Mucosa of descending colon (tissue), 3 donors: Measurements from ENCODE around the gene STX17. TPM values are rescaled to one million over a fixed set of nuclear protein-coding genes. Genes with fewer than 3 reads are reported as not detected.

Experiments used
- ATAC-seq: fragments of 200-7000 bp; cut with Tn5 transposase; one replicate; pipeline ENCODE4 v1.9.1; 2020; ENCODE audit warnings: mild to moderate bottlenecking, moderate library complexity
- DNase-seq, 3 donors: peaks; one replicate each; pipeline ENCODE4 v3.0.0-alpha.2; 2020
- H3K36me3 ChIP-seq: fragments of 200-600 bp; one replicate; pipeline ENCODE4 v1.8.0; 2021; ENCODE audit warnings: low read depth, mild to moderate bottlenecking
- H3K4me1 ChIP-seq: fragments of 200-600 bp; one replicate; pipeline ENCODE4 v1.8.0; 2021; ENCODE audit warnings: low read depth, mild to moderate bottlenecking
- H3K4me3 ChIP-seq: fragments of 200-600 bp; one replicate; pipeline ENCODE4 v1.8.0; 2021; ENCODE audit warnings: mild to moderate bottlenecking
- H3K9me3 ChIP-seq: fragments of 200-600 bp; one replicate; pipeline ENCODE4 v1.8.0; 2021; ENCODE audit warnings: mild to moderate bottlenecking
- CTCF ChIP-seq: fragments of 200-600 bp; IDR thresholded peaks from one replicate; pipeline ENCODE4 v1.8.0; 2022; ENCODE audit warnings: antibody characterized with exemption, mild to moderate bottlenecking
- intact Hi-C, 2 donors: fragments of 100-400 bp; cut with DNase I in 1 of 2; cut with micrococcal nuclease in 1 of 2; formaldehyde crosslinking; loops; one replicate each; pipeline versions ENCODE4 v1.11.0 to v1.11.1; 2022; cut with DNase I, micrococcal nuclease
- total RNA-seq, 3 donors: library from RNA; stranded (reverse); fragmentation: NEBNext Ultra II Directional in 2 of 3; extraction: Animal tissue kit (Norgen Biotek cat#: 25700) in 2 of 3; gene quantifications; one replicate each; pipeline versions ENCODE4 v1.2.1 to v1.2.4, GENCODE V29; 2021 to 2023
- donor health status: DM: no; HTN: no; CAD: no; lungs with moderate emphysema.
- donor health status: DM: no; HTN: no; CAD: no.
- donor health status: DM: no; HTN: yes; CAD: no.

The STX17 gene
- total RNA-seq, 3 donors from 2014 or later: 29.0 to 52.8 (median 46.9) TPM

- no peak for DNase-seq
- Histone ChIP-seq H3K9me3 (no peaks in the 10 kb centered on the region), H3K4me3 (no peak overlapping the region), H3K36me3 (no peaks in the 10 kb centered on the region), H3K4me1 (no peaks in the 10 kb centered on the region)
- intact Hi-C loops: no loop called here
- no peak for ATAC-seq
- no peak for TF ChIP-seq CTCF
Measured at GRCh38 chr9:99873531-99873930, 32.9 kb upstream of the STX17 start.

- Histone ChIP-seq H3K9me3 (no peaks in the 10 kb centered on the region), H3K4me3 (no peak overlapping the region), H3K36me3 (no peaks in the 10 kb centered on the region), H3K4me1 (no peaks in the 10 kb centered on the region)
- DNase-seq (no peak), ATAC-seq (no peak)
- TF ChIP-seq CTCF: no peak
- intact Hi-C loops: no loop called here
Measured at GRCh38 chr9:99873943-99874584, 32.4 kb upstream of the STX17 start.

GRCh38 chr9:99876190-99876589, 30.3 kb upstream of the STX17 start:
- Histone ChIP-seq H3K4me3 (no peak overlapping the region), H3K4me1 (no peaks in the 10 kb centered on the region), H3K9me3 (no peaks in the 10 kb centered on the region), H3K36me3 (no peaks in the 10 kb centered on the region)
- DNase-seq (no peak), ATAC-seq (no peak)
- intact Hi-C loops: no loop called here
- no peak for TF ChIP-seq CTCF

- Histone ChIP-seq H3K4me3 (no peak overlapping the region), H3K9me3 (no peaks in the 10 kb centered on the region), H3K36me3 (no peaks in the 10 kb centered on the region), H3K4me1 (no peaks in the 10 kb centered on the region)
- TF ChIP-seq CTCF: no peak
- no peak for DNase-seq
- ATAC-seq: no peak
- intact Hi-C loops: no loop called here
Measured at GRCh38 chr9:99878651-99879050, 27.8 kb upstream of the STX17 start.

- intact Hi-C loops: no loop called here
- Histone ChIP-seq H3K9me3 (no peaks in the 10 kb centered on the region), H3K36me3 (no peaks in the 10 kb centered on the region), H3K4me1 (no peaks in the 10 kb centered on the region), H3K4me3 (no peak overlapping the region)
- no peak for TF ChIP-seq CTCF
- ATAC-seq (no peak), DNase-seq (no peak)
Measured at GRCh38 chr9:99881769-99882168, 24.7 kb upstream of the STX17 start.

- Histone ChIP-seq H3K9me3 (no peaks in the 10 kb centered on the region), H3K36me3 (no peaks in the 10 kb centered on the region), H3K4me1 (no peaks in the 10 kb centered on the region), H3K4me3 (no peak overlapping the region)
- DNase-seq: no peak
- no peak for TF ChIP-seq CTCF
- no peak for ATAC-seq
- intact Hi-C loops: no loop called here
Measured at GRCh38 chr9:99885747-99886146, 20.7 kb upstream of the STX17 start.
